Activated CD8-positive, alpha-beta memory T cell treated with anti-CD3 and anti-CD28 coated beads, Interleukin-2, amount 50 U/mL, for 24 hours (primary cell): ENCODE results near the gene PON3.

ENCODE experiments used
- DNase-seq: peaks from one replicate; pipeline ENCODE4 v3.0.0-alpha.2; 2020; ENCODE audit errors: extremely low read depth

Gene PON3

DNA sequence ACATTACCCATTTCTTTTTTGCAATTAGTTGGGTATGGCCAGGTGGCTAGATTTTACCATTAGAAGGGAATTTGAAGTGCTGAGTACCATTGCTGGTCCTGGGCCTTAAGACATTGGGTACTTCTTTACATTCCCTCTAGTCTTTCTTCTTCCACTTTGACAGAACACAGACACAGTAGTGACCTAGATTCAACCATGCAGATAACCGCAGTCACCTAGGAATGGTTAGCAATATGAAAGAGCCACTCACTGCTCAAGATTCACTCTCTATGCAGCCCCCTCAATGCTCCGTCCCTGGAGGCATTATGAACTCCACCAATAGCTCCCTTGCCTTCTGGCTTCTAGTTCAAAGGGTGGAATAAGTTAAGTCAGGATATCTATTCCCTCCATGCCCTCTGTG is 55.7 kb downstream of the PON3 start:
- DNase-seq = no peak

DNA sequence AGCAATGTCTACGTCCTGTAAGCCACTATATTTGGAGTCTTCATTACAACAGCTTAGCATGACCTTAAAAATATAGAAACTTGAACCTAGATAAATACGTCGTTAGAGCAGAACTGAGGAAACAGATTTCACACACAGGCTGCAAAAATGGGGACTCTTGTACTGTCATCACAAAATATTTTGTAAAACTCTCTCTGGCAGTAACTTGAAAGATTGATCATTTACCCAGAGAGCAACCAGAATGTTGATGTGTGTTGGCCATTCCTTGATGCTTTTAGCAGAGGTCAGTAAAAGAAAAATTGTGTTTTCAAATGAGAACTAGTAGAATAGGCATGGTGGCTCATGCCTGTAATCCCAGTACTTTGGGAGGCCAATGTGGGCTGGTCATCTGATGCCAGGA is 57.3 kb downstream of the PON3 start:
- no peak for DNase-seq

DNA sequence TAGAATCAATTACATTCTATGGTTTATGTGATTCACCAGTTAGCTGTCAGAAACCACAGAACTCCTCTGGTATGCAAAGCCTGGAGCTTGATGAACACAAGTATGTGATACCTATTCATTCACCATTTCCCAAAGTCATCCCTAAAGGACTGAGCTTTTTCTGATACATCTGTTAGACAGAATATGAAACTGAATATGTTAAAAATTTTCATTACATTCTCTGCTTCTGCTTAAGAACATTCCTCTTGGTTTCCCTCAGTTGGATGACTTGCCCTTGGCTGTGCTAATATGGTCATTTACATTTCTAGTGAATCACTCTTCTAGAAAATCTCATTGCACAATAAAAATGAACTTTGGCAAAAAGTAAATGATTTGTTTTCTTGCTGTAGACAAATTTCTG is 61.1 kb downstream of the PON3 start:
- DNase-seq = no peak

DNA sequence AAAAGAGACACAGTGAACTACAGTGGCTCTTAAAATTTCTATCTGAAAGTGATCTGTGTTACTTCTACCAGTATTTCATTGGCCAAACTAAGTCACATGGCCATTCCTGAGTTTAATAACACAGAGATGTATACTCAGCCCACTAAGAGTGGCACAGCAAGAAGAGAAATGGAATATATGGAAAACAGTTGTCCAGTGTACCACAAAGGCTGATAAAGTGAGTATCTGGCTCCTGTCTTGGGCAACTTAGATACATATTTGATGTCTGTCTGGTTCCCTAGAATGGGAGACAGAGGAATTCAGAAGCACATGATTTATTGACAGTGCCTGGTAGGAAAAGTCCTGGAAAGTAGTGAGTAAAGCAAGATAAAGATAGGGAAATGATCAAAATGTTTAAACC is 61.7 kb downstream of the PON3 start:
- no peak for DNase-seq

DNA sequence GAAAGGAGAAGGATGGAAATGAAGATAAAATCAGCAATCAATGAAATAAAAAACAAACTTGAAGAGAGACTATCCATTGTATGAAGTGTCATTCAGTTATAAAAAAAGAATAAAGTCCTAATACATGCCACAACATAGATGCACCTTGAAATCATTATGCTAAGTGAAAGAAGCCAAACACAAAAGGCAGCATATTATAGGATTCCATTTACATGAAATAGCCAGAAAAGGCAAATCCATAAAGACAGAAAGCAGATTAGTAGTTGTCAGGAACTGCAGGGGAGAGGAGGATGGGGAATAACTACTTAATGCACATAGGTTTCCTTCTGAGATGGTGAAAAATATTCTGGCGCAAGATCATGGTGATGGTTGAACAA is 65.2 kb downstream of the PON3 start:
- no peak for DNase-seq

DNA sequence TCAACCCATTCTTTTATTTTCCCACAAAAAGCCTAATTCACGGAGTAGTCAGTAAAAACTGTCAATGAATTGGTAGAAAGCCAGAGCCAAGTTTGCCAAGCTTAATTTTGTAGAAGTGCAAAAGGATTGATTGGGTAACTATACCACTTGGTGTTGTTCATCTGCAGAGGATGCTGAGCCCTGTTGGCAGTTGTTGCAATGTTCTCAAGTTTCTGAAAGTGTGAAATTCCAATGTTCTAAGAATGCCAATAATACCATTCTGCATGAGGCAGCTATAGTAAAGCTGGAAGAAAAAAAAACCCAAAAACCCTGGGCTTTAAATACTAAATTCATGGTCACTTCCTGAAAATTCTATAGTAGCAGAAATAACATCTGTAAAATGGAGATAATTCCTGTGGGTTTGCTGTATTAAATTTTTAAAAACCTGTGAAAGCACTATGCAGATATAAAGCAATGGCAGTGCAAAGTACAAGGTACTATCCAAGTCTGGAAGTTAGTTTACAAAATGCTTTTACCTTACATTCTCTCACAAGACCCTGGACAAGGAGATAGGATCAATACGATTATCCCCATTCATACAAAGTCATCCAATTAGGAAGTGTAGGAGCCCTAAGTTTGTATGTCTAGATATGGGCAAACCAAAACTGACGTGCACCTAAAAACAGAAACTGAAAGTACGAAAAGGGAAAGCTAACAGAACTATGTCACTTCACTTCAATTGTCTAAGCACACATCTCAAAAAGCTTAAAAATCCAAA is 65.8 kb downstream of the PON3 start:
- DNase-seq = no peak

DNA sequence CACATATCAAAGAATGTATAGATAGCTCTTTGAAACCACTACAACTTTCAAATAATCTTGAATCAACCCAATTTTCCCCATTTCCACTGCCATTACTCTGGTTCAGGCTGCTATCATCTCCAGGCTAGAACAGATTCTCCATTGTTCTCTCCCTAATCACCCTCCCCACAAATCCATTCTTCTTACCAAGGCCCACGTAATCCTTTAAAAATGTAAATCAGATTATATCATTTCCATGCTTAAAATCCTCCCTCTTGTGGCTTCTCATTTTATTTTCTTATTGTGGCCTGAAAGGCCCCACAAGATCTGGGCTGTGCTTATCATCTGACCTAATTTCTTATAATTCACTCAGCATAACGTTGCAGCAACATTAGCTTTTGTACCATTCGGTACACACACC is 68.8 kb downstream of the PON3 start:
- DNase-seq = no peak

DNA sequence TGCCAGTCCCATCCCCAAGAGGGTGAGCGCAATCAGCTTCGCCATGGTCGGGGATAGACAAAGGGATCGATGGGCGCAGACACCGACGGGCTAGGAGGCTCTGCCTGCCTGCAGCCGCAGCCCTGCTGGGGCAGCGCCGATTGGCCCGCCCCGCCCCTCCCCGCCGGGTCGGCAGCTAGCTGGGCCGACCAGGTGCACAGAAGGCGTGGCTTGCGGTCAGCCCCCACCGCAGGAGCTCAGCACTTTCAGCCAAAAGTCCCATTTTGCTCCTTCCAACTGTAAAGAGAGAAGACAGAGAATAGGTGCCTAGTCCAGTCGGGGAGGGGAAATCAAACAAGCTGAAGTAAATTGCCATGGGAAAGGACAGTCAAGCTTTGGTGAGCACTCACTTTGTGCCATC is 71.7 kb downstream of the PON3 start, which contains the start of gene PON1:
Gene PON1, minus strand, starts transcription at position 102 of the 400 bp plus-strand sequence. Its CDS starts 57 bp downstream, at position 45.
- no peak for DNase-seq

DNA sequence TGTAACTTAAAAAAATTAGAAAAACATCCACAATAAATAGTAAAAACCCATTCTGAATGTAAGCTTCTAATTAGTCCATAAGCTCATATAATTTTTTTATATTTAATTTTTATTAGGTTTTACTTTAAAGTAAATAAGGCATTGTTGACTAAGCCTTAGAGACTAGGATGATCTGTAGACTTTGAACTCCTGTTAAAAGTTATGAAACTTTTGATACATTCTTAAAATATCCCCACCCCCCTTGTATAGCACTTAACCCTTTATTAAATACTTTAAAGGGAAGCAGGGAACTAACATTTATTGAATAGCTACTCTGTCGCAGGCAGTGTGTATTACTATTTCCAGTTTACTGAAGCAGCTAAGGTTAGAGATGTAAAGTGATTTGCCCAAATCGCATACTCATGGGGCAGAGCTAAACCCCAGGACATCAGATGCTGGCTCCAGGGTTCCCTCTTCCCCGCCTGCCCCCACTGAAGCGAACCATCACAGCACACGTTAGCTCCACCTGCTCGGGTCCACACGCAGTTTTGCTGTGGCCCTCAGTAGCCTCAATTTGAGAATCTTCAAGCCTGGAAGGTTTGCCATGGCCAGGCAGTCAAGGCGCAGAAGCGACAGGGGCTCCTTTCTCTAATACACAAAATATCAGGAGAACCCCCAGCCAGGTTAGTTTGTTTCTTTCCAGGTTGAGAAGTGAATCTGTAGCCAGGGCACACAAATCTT is 72.6 kb downstream of the PON3 start:
- DNase-seq = no peak

DNA sequence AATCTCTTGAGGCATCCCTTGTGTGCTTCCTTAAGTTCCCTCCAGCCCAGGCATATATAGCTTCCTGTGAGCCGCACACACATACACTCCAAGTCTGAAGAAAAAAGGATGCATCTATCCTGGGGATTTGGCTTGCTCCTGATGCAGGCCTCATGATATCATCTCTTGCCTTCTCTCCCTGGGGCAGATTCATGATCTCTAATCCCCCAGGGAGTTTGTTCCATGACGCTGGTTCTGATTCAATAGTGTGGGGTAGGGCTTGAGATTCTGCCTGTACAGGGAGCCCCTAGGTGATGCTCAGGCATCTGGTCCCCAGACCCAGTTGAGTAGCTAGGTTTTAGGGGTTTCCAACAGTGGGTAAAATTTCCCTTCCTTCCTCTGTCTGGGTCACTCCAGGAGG is 73.3 kb downstream of the PON3 start:
- DNase-seq = no peak

DNA sequence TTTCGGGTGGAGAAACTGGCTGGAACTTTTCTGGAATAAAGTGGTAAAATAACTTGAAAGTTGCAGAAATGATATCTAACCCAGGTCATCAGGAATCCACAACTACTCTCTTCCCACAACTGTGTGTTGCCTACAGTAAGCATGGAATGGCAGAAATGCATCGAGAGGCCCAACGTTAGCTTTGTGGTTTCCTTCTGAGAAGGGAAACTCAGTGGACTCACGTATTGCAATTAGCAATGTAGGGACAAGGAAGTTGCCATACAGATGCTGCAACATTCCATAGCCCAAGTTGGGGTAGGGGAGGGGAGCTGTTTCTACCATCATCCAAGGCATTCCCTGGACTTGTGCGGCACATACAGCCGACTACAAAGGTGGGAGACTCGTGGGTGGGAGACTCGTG is 73.8 kb downstream of the PON3 start:
- DNase-seq = no peak

DNA sequence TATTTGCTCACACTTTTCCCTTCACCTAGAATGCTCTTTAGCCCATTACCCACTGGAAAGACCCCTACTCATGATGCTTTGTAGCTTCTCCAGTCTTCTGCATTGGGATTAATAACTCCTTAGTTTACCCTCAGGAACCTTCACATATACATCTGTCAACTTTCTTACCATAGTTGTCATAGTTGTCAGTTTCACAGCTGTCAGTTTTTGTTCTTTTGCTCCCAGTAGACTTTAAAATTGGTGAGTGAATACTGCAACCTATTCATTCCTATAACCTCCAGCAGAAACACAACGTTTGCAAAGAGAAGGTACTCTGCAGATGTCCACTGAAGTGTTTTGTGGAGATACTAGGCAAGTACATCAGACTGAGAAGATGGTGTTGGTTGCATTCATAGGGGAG is 74.5 kb downstream of the PON3 start:
- no peak for DNase-seq

DNA sequence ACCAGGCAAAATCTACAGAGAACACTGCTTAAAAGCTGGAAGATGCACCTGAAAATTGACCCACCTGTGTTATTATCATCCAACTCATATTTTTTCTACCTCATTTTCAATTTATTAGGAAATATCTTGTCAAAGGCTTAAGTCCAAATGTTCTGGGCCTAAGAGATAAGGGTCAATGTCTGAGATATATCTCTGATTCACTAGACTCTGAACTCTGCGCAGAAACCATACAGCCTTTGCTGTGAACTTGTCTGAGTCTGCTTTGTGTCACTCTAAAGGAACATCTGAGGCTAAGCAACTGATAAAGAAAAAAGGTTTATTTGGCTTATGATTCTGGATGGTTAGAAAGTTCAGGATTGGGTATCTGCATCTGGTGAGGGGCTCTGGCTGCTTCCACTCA is 75.5 kb downstream of the PON3 start:
- DNase-seq = no peak

DNA sequence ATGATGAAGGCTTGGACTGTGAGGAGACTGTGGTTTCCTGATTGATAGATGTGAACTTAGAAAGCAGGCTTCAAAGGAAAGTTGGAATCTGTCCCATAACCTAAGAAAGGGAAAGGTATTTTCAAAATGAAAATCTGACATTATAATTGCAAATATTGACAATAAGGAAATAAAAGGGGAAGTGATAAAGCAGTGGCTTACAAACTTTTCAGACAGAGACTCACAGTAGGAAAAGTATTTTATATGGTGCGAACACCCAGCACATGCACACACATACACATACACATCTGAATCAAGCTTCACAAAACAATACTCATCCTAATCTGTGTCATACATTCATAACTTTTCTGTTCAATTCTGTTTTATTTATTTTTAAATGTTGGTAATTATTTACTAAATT is 76.6 kb downstream of the PON3 start:
- DNase-seq = no peak

DNA sequence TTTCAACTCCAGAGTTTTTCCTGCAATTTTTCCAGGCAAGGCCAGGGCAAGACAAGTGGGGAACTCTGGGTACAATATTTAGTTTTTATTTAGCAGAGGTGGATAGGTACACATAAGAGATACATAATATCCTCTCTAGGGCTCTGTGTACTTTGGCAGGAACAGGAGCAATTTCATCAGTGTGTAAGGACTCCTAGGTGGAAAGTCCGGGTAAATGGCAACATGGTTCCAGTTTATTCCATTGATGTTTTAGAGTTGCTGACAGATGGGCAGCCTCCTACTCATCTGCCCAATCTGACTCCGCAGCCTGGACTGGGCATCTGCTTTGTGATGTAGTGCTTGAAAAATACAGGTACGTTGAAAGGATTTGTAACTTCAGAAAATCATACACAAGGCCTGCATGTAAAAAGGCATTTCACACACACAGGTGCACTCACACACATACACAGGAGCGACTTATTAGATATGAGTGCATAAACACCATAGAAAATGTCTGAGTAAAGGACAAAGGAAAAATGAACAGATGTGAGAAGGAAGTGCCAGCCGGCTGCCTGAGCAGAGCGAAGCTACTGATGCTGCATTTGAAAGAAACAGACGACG is 77.6 kb downstream of the PON3 start:
- DNase-seq = no peak

DNA sequence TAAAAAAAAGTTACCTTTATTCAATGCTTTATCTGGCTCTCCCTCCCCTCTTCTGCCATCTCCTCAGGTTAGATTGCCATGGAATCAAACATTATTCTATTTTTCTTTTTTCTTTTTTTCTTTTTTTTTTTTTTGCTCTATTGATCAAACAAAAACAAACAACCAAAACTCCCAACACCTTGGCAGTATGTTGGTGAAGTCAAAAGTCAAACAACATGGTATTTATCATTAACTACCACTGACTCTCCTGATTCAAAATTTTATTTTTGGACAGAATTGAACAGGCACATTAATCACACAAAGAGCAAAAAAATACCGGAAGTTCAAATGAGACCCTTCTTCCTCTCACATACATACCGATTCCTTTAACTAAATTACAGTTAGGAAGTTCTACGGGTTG is 78.2 kb downstream of the PON3 start:
- DNase-seq = no peak

DNA sequence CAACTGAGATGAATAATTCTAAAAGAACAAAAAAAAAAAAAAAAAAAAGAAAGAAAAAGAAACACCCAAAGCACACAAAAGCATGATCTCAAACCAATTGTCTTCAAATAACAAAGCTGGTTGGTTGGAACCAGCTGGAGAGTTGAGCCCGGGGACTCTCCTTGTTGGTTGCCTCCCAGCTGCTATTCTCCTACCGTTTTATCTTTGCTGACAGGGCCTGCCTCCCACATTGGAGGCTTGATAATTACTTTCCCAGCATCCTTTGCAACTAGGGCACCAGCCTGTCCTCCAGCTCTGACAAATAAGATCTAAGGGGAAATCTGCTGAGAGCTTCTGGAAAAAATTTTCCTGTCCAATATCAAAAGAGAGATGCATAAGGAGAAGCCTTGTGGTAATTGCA is 78.6 kb downstream of the PON3 start:
- DNase-seq = no peak

DNA sequence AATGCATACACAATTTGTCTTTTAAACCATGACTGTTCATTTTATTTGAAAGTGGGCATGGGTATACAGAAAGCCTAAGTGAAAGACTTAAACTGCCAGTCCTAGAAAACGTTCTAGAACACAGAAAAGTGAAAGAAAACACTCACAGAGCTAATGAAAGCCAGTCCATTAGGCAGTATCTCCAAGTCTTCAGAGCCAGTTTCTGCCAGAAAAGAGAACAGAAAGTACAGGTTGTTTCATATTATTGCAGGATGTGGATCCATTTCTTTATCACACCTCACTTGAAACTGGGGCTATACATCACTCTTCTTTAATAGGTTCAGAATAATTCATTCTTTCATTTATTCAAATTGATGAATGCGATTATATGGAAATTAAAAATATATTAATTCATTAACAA is 79.6 kb downstream of the PON3 start:
- DNase-seq = no peak

DNA sequence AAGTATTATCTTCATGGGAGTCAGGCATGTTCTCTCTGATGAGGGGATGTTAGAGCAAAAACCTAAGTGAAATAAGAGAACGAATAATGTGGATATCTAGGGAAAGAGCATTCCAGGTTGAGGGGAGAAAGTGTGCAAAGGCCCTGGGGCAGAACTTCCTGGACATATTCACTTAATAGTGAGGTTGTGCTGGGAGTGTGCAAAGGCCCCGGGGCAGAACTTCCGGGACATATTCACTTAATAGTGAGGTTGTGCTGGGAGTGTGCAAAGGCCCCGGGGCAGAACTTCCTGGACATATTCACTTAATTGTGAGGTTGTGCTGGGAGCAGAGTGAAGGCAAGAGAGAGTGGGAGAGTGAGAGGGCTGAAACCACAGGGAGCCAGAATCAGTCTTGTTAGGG is 83.6 kb downstream of the PON3 start:
- no peak for DNase-seq

DNA sequence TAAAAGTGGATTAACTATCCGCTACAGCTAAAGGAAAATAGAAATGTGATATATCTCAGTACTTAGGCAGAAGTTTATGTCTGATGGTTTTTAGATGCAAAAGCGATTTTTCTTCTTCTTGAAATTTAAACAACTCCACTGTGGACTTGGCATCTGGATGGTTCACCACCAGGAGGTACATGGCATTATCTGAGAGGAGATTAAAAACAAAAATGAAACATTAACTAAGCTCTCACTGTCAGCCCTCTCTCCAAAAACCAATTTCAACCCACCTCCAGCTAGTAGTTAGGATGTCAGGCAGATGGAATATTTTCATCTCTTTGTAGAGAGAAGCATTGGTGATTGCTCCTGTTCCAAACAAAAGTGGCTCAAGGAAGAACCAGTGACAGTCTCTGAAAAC is 84.8 kb downstream of the PON3 start:
- DNase-seq = no peak

DNA sequence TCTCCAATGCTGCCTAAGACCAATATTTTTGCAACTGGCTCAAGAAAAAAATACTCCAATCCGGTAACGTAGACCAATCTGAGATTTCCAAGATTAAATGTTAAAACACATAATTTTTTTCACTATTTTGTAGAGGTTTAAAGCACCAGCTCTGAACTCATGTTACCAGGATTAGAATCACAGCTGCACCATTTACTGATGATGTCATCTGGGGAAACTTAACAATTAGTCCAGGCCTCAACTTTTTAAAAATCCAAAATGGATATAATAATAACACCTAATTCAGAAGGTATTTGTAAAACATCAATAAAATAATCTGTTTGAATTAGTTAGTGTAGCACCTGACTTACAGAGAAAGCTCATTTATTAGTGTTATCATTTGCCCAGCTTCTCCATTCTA is 86.2 kb downstream of the PON3 start:
- DNase-seq = no peak
